GM12864 (cell line): Measurements from ENCODE around the gene RELA.
A peak's percentile ranks its signal among the peaks of the same experiment; 100 is the strongest.
"Not testable (repeated sequence)": the region's sequence is repeated elsewhere in the genome, so short reads cannot be mapped to it uniquely, and the experiment has no call there.

Experiments used
- DNase-seq: peaks from one replicate; pipeline ENCODE4 v3.0.0-alpha.2; 2011; ENCODE audit warnings: low read depth
- H3K4me3 ChIP-seq: 2 replicates; pipeline ENCODE4 v1.5.1; 2011; ENCODE audit warnings: mild to moderate bottlenecking, low read depth, low read length, control low read depth
- TF ChIP-seq, protein P1 (sequence below): IDR thresholded peaks from 2 replicates; pipeline ENCODE4 v1.5.1; 2011; ENCODE audit warnings: low read depth, mild to moderate bottlenecking, moderate library complexity, low read length, control low read depth, inconsistent platforms; ENCODE audit errors: missing control alignments

The RELA gene

DNA sequence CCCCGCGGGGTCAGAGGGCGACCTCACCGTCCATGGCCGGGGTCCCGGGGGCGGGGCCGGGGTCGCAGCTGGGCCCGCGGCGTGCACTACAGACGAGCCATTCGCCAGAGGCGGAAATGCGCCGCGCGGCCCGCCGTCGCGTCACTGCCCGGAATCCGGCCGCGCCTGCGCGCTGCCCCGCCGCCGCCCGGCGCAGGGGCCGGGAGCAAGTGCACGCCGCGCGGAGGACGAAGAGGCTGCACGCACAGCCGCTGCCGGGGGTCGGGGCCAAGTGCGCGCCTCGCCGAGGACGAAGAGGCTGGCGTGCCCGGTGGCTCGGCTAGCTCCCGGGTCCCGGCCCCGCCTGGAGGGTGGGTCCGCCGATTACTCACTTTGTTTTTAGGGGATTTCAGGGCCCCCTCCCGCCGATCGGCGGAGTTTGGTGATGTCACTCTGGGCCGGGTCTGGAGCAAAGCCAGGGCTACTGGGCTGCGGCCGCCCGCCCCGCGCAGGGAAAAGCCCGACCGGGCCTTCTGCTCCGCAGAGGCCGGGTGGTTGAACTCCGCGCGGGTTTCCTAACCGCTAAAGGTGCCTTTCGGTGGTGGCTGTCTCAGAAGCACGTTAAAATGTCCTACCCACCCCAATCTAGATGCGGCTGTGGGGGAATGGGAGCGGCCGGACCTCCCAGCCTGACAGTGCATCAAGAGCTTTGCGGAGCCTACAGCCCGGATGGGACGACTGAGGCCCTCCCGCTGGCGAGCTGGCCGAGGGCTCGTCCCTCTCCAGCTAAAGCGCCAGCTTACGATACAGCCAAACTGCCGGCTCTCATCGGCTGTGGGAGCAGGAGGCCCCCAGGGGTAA lies at the start of gene RELA:
Gene RELA, minus strand, starts transcription at position 118 of the 840 bp plus-strand sequence. Its CDS starts 84 bp downstream, at position 34.
- TF ChIP-seq, protein P1, sequence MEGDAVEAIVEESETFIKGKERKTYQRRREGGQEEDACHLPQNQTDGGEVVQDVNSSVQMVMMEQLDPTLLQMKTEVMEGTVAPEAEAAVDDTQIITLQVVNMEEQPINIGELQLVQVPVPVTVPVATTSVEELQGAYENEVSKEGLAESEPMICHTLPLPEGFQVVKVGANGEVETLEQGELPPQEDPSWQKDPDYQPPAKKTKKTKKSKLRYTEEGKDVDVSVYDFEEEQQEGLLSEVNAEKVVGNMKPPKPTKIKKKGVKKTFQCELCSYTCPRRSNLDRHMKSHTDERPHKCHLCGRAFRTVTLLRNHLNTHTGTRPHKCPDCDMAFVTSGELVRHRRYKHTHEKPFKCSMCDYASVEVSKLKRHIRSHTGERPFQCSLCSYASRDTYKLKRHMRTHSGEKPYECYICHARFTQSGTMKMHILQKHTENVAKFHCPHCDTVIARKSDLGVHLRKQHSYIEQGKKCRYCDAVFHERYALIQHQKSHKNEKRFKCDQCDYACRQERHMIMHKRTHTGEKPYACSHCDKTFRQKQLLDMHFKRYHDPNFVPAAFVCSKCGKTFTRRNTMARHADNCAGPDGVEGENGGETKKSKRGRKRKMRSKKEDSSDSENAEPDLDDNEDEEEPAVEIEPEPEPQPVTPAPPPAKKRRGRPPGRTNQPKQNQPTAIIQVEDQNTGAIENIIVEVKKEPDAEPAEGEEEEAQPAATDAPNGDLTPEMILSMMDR, result no peak
- H3K4me3 ChIP-seq, result peak within 1 kb of the TSS; percentile 91
- peak; percentile 48 for DNase-seq

DNA sequence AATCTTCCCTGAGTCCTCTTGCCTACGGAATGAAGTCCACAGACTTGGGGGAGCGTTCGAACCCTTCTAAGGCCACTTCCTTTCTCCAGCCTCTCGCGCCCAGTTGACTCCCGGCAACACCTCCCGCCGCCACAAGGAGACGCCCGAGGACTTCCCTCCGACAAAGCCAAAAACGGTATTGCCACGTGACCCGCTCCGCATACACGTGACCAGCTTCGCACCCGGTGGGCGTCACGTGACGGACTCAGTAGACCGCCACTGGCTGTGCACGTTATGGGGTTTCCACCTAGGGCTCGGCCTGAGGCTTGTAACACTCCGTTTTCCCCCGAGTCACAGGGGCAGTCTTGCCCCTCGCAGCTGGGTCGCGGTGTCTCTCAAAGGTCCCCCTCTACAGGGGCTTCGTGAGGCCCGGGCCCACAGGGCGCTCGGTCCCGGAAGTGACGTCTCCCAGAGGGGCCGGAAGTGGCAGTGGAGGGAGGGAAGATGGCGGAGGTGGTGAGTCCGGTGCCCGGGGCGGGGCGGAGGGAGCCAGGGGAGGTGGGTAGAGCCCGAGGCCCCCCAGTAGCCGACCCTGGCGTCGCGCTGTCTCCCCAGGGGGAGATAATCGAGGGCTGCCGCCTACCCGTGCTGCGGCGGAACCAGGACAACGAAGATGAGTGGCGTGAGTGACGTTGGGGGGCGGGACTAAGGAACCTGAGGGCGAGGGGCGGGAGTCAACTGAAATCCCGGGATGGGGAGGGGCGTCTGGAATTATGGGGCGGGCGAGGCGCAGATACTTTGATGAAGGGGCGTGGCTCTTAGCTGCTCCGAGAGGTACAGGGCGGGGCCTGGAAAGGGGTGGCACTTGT lies 49.3 kb upstream of the RELA start, which contains the start of gene KAT5:
Gene KAT5, plus strand, starts transcription at position 468 of the 848 bp plus-strand sequence. Its CDS starts 16 bp downstream, at position 484.
- TF ChIP-seq, protein P1, result peak; percentile 98
- DNase-seq, result peak; percentile 97
- H3K4me3 ChIP-seq, result peak within 1 kb of the TSS; percentile 65

DNA sequence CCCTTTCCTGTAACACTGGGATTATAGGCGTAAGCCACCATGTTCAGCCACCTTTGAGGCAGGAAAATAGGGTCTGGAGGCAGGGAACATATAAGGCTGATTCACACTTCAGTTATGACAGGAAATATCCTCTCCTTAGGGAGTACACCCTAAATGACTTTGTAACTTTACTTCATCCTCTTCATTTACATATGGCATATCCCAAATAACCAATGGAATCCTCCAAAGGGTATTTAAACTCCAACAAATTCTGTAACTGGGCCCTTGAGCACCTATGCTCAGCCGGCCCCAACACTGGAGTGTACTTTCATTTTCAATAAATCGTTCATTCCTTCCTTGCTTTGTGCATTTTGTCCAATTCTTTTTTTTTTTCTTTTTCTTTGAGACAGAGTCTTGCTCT lies 47.7 kb upstream of the RELA start:
- TF ChIP-seq, protein P1, result no peak
- DNase-seq, result no peak
- no peak overlapping the region for H3K4me3 ChIP-seq

DNA sequence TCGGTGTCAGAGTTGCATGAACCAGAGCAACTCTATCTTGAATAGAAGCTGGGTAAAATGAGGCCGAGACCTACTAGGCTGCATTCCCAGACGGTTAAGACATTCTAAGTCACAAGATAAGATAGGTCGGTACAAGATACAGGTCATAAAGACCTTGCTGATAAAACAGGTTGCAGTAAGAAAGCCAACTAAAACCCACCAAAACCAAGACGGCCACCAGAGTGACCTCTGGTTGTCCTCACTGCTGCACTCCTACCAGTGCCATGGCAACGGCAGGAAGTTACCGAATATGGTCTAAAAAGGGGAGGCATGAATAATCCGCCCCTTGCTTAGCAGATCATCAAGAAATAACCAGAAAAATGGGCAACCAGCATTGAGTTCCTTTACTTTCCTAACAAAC lies 46.9 kb upstream of the RELA start:
- TF ChIP-seq, protein P1, result no peak
- no peak for DNase-seq
- H3K4me3 ChIP-seq, result no peak overlapping the region

DNA sequence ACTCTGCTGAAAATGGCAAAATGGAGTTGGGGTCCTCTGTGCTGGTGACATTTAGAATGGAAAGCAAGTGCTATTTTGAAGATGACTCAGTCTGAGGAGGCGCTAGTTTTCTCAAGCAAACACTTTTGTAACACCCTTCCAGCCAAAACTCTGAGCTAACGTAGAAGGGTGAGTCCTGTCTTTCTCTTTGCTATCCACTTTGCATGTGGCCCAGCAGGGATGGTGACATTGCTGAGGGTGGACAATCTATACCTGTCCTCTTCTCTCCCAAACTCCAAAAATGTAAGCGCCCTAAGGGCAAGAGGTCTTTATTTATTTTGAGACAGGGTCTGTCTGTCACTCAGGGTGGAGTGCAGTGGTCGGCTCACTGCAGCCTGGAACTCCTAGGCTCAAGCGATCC lies 45.7 kb upstream of the RELA start:
- DNase-seq, result no peak
- H3K4me3 ChIP-seq, result no peak overlapping the region
- TF ChIP-seq, protein P1, result no peak

DNA sequence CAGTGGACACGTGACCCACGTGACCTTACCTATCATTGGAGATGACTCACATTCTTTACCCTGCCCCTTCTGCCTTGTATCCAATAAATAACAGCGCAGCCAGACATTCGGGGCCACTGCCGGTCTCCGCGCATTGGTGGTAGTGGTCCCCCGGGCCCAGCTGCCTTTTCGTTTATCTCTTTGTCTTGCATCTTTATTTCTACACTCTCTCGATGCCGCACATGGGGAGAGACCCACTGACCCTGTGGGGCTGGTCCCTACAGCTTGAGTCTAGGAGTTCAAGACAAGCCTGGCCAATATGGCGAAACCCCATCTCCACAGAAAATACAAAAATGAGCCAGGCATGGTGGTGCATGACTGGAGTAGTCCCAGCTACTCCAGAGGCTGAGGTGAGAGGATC lies 44.3 kb upstream of the RELA start:
- H3K4me3 ChIP-seq, DNase-seq: not testable (repeated sequence)

DNA sequence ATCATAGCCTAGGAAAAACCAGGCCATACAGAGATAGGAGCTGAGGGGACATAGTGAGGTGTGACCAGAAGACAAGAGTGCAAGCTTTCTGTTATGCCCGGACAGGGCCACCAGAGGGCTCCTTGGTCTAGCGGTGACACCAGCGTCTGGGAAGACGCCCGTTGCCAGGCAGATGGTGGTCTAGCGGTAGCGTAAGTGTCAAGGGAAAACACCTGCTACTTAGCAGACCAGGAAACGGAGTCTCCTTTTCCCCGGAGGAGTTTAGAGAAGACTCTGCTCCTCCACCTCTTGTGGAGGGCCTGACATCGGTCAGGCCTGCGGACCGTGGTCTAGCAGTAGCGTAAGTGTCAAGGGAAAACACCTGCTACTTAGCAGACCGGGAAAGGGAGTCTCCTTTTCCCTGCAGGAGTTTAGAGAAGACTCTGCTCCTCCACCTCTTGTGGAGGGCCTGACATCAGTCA lies 43.6 kb upstream of the RELA start:
- peak overlapping the region; percentile 47 for H3K4me3 ChIP-seq

More for the DNA sequence above, 43.6 kb upstream of the RELA start:
- TF ChIP-seq, protein P1, result peak; percentile 56
- peak; percentile 38 for DNase-seq
